HG03457 (cell line): ENCODE results near the gene AHNAK2.
"Not testable (repeated sequence)": the region's sequence is repeated elsewhere in the genome, so short reads cannot be mapped to it uniquely, and the experiment has no call there.

Experiments
- ATAC-seq: cut with Tn5 transposase; IDR thresholded peaks from one replicate; pipeline ENCODE4 v1.9.1; 2021; ENCODE audit warnings: moderate number of reproducible peaks; ENCODE audit not compliant: unreplicated experiment

The AHNAK2 gene

DNA sequence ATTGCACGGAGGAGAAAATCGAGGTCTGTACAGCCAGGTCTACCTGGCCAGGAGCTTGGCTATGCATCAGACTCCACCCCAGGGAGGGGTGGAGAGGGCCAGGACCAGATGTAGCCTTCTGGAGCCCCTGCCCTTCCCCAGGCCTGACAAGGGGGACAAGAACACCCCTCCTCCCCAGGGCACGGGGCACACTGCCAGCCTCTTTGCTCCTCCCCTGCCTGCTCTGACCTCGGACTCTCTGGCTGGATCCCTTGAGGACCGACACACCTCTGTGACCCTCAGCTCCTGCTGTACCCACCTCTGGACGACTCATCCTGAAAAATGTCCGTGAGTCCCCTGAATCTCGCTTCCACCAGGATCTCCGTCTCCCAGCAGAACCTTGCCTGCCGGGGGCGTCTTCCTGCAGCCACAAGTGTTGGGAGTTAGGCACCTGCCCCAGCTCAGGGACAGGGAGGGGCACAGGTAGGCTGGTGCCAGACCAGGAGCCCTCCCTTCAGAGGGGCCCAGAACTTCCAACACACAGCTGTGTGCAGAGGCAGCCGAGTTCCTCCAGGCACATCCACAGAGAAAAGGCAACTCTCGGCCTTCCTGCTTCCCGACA, 21.8 kb downstream of the AHNAK2 start:
- ATAC-seq, result no peak

DNA sequence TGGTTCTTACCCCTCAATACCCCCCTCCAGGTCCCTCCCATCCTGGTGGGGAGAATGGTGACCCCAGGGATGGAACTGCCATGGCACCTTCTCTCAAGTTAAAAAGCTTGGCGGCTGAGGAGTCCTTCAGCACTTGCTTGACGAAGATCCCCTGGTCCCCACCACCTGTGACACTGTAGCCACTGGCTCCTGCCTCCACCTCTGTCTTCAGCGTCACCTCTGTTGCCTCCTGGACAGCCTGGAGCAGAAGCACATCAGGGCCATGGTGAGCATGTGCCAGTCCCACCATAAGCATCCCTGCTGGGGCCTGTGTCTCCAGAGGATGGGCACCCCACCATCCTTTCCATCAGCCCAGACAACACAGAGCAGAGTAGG, 22.8 kb downstream of the AHNAK2 start:
- no peak for ATAC-seq

DNA sequence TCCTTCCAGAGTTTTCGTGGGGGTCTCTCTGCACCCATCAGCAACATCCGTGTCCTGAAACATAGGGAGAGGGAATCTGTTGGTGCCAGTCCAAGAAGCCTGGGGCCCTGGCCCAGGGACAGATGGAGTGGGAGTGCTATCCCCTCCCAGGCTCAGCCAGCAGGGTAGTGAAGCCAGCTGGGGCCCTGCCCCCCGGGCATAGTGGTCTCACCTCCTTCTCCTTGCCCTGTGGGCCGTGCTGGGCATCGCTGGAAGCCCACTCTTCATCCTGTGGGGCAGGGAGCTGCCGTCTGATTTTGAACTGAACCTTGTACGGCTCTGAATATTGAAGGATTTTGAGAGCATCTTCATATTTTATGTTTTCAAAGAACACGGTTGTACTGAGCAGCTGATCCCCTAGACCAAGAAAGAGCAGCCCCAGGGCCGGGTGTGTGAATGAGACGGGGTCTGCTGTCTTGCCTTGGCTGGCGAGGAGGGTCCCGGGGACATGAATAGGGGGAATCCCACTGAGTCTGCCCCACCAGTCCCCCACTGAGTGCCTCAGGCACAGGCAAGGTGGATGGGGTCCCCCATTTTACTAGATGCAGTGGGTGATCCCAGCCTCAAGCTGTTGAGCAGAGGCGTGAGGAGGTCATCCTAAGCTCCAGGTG, 23.3 kb downstream of the AHNAK2 start:
- ATAC-seq, result no peak

DNA sequence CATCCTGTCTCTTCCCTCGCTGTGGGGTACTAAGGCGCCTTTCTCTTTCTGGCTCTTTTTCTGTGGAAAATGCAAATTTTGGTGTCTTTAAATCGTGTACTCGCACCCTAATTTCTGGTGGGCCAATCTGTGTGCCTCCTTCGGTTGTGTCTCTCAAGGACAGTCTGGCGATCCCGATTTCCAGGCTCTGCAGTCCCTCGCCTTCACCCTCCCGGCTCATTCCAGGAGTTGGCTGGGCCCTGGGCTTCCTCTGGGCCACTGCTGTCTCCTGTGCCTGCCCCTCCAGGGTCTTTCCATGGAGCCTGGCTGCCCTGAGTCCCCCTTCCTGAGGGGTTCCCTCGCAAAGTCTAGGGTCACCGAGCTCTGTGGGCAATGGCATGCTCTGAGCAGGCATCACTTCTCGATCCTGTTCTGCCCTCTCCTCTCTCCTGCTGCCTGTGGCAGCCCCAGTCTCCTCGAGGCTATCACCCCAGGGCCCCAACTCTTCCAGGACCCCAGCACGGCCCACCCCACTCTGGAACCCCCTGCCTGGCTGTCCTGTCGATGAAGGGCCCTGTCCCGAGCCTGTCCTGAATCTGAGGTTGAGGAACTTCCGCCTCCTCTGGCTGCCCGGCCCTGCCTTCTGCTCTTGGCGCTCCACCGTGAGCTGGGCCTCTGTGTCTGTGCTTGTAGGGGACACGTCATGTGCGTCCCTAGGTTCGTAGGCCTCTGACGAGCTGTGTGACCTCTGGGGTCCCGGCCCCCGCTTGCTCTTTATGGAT, 24.1 kb downstream of the AHNAK2 start:
- ATAC-seq, result no peak

DNA sequence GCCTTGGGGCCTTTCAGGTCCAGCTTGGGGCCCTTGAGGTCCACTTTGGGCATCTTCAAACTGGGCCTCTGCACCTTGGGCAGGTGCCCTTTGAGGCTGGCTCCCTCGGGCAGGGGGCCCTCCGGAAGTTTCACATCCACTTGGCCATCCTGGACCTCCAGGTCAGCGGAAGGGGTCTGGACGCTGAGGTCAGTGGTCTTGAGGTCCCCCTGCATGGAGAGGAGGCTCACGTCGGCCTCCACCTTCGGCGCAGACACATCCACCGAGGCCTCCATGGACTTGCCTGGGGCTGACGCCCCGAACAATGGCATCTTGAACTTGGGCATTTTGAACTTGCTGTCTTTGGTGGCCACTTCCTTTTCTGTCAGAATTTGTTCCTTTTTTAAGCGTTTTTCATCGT, 25.1 kb downstream of the AHNAK2 start:
- ATAC-seq, result no peak

DNA sequence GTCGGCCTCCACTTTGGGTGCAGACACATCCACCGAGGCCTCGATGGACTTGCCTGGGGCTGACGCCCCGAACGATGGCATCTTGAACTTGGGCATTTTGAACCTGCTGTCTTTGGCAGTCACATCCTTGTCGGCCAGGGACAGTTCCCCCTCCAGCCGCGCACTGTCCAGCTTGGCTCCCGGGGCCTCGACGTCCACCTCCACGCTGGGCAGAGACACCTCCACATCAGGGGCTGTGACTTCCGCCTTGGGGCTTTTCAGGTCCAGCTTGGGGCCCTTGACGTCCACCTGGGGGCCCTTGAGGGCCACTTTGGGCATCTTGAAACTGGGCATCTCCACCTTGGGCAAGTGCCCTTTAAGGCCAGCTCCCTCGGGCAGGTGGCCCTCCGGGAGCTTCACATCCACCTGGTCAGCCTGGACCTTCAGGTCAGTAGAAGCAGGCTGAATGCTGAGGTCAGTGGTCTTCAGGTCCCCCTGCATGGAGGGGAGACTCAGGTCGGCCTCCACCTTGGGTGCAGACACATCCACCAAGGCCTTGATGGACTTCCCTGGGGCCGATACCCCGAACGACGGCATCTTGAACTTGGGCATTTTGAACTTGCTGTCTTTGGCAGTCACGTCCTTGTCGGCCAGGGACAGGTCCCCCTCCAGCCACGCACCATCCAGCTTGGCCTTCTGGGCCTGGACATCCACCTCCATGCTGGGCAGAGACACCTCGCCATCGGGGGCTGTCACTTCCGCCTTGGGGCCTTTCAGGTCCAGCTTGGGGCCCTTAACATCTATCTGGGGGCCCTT, 26.1 kb downstream of the AHNAK2 start:
- not testable (repeated sequence) for ATAC-seq

DNA sequence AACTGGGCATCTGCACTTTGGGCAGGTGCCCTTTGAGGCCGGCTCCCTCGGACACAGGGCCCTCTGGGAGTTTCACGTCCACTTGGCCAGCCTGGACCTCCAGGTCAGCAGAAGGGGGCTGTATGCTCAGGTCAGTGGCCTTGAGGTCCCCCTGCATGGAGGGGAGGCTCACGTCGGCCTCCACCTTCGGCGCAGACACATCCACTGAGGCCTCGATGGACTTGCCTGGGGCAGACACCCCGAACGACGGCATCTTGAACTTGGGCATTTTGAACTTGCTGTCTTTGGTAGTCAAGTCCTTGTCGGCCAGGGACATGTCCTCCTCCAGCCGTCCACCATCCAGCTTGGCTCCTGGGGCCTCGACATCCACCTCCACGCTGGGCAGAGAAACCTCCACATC, 27.5 kb downstream of the AHNAK2 start:
- not testable (repeated sequence) for ATAC-seq

DNA sequence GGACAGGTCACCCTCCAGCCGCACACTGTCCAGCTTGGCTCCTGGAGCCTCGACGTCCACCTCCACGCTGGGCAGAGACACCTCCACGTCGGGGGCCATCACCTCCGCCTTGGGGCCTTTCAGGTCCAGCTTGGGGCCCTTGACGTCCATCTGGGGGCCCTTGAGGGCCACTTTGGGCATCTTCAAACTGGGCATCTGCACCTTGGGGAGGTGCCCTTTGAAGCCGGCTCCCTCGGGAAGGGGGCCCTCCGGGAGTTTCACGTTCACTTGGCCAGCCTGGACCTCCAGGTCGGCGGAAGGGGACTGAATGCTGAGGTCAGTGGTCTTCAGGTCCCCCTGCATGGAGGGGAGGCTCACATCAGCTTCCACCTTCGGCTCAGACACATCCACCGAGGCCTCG, 28.2 kb downstream of the AHNAK2 start:
- no peak for ATAC-seq

DNA sequence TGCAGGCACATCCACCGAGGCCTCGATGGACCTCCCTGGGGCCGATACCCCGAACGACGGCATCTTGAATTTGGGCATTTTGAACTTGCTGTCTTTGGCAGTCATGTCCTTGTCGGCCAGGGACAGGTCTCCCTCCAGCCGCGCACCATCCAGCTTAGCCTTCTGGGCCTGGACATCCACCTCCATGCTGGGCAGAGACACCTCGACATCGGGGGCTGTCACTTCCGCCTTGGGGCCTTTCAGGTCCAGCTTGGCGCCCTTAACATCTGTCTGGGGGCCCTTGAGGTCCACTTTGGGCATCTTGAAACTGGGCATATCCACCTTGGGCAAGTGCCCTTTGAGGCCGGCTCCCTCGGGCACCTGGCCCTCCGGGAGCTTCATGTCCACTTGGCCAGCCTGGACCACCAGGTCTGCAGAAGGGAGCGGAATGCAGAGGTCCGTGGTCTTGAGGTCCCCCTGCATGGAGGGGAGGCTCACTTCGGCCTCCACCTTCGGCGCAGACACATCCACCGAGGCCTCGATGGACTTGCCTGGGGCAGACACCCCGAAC, 28.7 kb downstream of the AHNAK2 start:
- ATAC-seq, result not testable (repeated sequence)

DNA sequence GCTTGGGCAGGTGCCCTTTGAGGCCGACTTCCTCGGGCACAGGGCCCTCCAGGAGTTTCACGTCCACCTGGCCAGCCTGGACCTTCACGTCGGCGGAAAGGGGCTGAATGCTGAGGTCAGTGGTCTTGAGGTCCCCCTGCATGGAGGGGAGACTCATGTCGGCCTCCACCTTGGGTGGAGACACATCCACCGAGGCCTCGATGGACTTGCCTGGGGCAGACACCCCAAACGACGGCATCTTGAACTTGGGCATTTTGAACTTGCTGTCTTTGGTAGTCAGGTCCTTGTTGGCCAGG, 29.5 kb downstream of the AHNAK2 start:
- no peak for ATAC-seq

DNA sequence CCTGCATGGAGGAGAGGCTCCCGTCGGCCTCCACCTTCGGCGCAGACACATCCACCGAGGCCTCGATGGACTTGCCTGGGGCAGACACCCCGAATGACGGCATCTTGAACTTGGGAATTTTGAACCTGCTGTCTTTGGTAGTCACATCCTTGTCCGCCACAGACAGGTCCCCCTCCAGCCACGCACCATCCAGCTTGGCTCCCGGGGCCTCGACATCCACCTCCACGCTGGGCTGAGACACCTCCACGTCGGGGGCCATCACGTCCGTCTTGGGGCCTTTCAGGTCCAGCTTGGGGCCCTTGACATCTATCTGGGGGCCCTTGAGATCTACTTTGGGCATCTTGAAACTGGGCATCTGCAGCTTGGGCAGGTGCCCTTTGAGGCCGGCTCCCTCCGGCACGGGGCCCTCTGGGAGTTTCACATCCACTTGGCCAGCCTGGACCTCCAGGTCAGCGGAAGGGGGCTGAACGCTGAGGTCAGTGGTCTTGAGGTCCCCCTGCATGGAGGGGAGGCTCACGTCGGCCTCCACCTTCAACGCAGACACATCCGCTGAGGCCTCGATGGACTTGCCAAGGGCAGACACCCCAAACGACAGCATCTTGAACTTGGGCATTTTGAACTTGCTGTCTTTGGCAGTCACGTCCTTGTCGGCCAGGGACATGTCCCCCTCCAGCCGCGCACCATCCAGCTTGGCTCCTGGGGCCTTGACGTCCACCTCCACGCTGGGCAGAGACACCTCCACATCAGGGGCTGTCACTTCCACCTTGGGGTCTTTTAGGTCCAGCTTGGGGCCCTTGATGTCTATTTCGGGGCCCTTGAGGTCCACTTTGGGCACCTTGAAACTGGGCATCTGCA, 30.1 kb downstream of the AHNAK2 start:
- ATAC-seq, result not testable (repeated sequence)

DNA sequence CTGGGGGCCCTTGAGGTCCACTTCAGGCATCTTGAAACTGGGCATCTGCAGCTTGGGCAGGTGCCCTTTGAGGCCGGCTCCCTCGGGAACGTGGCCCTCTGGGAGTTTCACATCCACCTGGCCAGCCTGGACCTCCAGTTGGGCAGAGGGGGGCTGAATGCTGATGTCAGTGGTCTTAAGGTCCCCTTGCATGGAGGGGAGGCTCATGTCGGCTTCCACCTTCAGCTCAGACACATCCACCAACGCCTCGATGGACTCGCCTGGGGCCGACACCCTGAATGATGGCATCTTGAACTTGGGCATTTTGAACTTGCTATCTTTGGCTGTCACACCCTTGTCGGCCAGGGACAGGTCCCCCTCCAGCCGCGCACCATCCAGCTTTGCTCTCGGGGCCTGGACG, 31.0 kb downstream of the AHNAK2 start:
- not testable (repeated sequence) for ATAC-seq

DNA sequence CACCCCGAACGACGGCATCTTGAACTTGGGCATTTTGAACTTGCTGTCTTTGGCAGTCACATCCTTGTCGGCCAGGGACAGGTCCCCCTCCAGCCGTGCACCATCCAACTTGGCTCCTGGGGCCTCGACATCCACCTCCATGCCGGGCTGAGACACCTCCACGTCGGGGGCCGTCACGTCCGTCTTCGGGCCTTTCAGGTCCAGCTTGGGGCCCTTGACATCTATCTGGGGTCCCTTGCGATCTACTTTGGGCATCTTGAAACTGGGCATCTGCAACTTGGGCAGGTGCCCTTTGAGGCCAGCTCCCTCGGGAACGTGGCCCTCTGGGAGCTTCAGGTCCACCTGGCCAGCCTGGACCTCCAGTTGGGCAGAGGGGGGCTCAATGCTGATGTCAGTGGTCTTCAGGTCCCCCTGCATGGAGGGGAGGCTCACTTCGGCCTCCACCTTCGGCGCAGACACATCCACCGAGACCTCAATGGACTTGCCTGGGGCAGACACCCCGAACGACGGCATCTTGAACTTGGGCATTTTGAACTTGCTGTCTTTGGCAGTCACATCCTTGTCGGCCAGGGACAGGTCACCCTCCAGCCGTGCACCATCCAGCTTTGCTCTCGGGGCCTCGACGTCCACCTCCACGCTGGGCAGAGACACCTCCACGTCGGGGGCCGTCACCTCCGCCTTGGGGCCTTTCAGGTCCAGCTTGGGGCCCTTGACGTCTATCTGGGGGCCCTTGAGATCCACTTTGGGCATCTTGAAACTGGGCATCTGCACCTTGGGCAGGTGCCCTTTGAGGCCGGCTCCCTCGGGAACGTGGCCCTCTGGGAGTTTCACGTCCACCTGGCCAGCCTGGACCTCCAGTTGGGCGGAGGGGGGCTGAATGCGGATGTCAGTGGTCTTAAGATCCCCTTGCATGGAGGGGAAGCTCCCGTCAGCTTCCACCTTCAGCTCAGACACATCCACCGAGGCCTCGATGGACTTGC, 31.9 kb downstream of the AHNAK2 start:
- not testable (repeated sequence) for ATAC-seq

DNA sequence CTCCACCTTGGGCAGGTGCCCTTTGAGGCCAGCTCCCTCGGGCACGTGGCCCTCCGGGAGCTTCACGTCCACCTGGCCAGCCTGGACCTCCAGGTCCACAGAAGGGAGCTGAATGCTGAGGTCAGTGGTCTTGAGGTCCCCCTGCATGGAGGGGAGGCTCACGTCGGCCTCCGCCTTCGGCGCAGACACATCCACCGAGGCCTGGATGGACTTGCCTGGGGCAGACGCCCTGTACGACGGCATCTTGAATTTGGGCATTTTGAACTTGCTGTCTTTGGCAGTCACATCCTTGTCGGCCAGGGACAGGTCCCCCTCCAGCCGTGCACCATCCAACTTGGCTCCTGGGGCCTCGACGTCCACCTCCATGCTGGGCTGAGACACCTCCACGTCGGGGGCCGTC, 32.9 kb downstream of the AHNAK2 start:
- not testable (repeated sequence) for ATAC-seq

DNA sequence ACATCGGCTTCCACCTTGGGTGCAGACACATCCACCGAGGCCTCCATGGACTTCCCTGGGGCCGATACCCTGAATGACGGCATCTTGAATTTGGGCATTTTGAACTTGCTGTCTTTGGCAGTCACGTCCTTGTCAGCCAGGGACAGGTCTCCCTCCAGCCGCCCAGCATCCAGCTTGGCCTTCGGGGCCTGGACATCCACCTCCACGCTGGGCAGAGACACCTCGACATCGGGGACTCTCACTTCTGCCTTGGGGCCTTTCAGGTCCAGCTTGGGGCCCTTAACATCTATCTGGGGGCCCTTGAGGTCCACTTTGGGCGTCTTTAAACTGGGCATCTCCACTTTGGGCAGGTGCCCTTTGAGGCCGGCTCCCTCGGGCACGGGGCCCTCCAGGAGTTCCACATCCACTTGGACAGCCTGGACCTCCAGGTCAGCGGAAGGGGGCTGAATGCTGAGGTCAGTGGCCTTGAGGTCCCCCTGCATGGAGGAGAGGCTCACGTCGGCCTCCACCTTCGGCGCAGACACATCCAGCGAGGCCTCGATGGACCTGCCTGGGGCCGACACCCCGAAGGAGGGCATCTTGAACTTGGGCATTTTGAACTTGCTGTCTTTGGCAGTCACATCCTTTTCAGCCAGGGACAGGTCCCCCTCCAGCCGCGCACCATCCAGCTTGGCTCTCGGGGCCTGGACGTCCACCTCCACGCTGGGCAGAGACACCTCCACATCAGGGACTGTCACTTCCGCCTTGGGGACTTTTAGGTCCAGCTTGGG, 33.6 kb downstream of the AHNAK2 start:
- ATAC-seq, result not testable (repeated sequence)

DNA sequence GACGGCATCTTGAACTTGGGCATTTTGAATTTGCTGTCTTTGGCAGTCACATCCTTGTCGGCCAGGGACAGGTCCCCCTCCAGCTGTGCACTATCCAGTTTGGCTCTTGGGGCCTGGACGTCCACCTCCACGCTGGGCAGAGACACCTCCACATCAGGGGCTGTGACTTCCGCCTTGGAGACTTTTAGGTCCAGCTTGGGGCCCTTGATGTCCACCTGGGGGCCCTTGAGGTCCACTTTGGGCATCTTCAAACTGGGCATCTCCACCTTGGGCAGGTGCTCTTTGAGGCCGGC, 34.2 kb downstream of the AHNAK2 start:
- not testable (repeated sequence) for ATAC-seq

DNA sequence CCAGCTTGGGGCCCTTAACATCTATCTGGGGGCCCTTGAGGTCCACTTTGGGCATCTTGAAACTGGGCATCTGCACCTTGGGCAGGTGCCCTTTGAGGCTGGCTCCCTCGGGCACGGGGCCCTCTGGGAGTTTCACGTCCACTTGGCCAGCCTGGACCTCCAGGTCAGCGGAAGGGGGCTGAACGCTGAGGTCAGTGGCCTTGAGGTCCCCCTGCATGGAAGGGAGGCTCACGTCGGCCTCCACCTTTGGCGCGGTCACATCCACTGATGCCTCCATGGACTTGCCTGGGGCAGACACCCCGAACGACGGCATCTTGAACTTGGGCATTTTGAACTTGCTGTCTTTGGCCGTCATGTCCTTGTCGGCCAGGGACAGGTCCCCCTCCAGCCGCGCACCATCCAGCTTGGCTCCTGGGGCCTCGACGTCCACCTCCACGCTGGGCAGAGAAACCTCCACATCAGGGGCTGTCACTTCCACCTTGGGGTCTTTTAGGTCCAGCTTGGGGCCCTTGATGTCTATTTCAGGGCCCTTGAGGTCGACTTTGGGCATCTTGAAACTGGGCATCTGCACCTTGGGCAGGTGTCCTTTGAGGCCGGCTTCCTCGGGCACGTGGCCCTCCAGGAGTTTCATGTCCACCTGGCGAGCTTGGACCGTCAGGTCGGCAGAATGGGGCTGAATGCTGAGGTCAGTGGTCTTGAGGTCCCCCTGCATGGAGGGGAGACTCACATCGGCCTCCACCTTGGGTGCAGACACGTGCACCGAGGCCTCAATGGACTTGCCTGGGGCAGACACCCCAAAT, 34.8 kb downstream of the AHNAK2 start:
- not testable (repeated sequence) for ATAC-seq

DNA sequence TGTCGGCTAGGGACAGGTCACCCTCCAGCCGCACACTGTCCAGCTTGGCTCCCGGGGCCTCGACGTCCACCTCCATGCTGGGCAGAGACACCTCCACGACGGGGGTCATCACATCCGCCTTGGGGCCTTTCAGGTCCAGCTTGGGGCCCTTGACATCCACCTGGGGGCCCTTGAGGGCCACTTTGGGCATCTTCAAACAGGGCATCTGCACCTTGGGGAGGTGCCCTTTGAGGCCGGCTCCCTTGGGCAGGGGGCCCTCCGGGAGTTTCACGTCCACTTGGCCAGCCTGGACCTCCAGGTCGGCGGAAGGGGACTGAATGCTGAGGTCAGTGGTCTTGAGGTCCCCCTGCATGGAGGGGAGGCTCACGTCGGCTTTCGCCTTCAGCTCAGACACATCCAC, 35.6 kb downstream of the AHNAK2 start:
- no peak for ATAC-seq
